IPS DF 19.7 (cell line): ENCODE measurements around the gene SEC14L1.

ENCODE experiments used
- DNase-seq: peaks from one replicate; pipeline ENCODE4 v3.0.0-alpha.2; 2013; ENCODE audit warnings: low read depth, low spot score

Gene SEC14L1

DNA sequence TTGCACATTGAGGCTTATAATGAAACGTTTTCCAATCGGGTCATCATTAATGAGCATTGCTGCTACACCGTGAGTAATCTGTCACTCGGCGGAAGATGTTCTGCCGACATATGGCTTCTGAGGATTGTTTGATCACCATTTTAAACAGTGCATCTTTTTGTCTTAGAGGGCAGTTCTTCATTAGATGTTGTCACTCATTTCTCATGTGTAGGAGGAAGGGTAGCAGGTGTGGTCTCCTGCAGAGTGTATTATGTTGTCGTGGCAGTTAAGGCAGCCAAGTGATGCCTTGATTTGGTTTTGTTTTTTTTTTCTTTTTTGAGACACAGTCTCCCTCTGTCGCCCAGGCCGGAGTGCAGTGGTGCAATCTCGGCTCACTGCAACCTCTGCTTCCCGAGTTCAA lies 50.5 kb downstream of the SEC14L1 start:
- DNase-seq = no peak

DNA sequence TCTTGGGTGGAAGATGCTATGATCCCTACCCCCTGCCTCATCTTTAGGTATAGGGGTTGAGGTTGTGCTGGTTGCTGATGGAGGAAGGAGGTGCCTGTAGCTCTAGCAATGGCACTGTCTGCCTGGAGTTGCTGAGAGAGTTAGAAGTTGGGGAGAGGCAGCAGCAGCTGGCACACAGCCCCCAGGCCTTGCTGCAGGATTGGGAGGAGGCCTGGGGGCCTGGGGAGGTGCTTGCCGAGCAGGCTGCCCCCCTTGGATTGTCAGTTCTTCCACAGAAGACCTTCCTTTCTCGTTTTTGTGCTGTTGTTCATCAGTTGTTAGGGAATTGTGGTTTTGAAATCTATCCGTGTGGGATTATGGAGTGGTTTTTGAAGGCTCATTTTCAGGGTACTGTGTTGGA lies 52.9 kb downstream of the SEC14L1 start:
- DNase-seq = no peak

DNA sequence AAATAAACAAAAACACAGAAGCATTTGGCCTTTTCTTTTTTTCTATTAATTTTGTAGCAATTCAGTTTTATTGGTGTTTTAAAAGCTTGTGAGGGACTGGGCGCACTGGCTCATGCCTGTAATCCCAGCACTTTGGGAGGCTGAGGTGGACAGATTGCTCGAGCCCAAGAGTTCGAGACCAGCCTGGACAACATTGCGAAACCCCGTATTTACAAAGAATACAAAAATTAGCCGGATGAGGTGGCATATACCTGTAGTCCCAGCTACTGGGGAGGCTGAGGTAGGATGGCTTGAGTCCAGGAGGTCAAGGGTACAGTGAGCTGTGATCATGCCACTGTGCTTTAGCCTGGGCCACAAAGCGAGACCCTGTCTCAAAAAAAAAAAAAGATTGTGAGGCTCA lies 53.4 kb downstream of the SEC14L1 start:
- DNase-seq = no peak

DNA sequence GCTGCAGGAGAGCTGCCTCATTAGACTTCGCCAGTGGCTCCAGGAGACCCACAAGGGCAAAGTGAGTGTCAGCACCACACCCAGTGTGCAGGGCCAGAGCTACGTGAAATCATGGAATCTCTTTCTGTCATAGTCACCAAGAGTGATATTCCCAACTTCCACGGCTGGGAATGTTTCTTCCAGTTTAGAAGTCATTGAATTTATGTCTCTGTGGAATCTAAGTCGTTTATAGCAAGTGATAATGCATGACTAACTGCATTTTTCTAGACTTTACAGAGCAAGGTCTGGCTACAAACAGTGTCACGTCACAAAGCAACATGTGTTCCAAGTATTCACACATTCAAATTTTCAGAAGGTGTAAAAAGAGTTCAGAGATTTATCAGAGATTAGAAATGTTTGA lies 55.5 kb downstream of the SEC14L1 start:
- no peak for DNase-seq

DNA sequence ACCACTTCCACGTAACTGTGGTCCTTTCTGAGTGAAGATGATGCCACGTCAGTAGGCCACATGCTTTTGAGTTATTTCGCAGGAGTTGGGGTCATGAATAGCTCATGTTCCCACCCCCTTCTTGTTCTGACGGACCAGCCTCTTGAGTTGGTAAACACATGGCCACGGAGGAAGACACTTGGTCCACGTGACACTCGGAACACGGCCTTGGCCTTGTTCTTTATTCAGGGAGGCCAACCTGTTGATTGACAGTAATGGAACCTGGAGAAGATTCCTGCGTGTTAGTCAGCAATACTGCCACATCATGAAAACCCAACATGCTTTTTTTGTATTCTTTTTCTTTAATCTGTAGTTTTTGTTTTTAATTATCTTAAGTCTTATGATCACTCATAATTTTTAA lies 56.3 kb downstream of the SEC14L1 start:
- DNase-seq = no peak

DNA sequence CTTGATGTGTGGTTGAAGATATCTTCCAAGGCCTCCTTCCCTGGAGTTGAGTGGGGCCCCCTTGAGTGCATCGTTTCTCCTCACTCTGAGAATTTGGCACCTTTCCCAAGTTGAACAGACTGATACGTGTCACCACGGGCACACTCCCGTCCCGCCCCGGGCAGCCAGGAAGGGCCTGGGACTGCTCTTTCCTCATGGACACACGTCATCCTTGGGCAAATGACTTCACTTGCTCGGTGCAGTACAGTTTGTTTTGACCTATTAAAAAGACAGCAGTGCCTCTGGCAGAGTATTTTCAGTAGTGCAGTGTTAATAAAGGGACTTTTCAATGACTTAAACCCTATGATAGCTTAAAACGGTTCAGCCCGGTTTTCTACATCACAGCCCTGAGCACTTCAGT lies 59.9 kb downstream of the SEC14L1 start:
- DNase-seq = no peak

DNA sequence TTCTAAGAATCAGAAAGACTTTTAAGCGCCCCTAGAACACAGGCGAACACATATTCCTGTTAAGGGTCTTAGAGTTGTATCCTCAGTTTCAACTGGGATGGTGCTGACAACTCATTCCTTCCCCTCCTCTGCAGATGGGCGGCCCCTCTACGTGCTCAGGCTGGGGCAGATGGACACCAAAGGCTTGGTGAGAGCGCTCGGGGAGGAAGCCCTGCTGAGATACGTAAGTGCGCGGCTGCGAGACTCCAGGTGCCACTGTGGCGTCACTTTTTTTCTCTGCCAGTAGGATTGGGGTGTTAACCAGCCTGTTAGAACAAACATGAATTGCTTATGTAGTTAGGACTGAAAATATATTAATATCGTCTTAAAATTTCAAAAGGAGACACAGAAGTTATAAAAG lies 62.7 kb downstream of the SEC14L1 start:
- DNase-seq = no peak

DNA sequence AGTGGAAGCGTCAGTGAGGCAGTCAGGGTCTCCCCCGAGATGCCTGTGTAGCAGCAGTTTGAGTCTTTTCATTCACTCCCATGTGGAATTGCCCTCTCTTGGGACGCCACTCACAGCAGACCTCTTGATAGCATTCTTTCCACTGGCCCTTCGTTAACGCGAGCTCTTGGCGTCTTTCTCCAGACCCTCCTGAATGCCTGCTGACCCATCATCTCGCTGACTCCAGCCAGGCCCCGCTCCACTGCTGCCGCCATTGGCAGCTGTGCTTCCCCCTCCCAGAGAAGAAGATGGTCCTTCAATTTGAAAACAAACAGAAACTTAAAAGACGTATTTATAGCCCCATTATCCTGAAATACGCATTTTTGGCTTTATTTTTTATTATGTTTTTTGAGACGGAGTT lies 63.1 kb downstream of the SEC14L1 start:
- no peak for DNase-seq

DNA sequence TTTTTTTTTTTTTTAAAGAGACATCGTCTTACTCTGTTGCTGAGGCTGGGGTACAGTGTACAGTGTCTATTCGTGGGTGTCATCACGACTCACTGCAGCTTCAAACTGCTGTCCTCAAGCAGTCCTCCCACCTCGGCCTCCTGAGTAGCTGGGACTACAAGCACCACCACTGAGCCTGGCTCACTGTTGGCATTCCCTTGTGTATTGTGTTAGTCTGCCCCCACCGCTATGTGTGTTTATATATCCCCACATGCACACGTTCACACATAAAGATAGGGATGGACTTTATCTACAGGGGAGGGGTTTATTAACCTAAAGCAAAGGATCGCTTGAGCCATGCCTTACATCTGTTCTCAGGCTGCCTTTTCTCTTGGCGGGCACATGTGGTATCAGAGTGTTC lies 63.8 kb downstream of the SEC14L1 start:
- DNase-seq = no peak

DNA sequence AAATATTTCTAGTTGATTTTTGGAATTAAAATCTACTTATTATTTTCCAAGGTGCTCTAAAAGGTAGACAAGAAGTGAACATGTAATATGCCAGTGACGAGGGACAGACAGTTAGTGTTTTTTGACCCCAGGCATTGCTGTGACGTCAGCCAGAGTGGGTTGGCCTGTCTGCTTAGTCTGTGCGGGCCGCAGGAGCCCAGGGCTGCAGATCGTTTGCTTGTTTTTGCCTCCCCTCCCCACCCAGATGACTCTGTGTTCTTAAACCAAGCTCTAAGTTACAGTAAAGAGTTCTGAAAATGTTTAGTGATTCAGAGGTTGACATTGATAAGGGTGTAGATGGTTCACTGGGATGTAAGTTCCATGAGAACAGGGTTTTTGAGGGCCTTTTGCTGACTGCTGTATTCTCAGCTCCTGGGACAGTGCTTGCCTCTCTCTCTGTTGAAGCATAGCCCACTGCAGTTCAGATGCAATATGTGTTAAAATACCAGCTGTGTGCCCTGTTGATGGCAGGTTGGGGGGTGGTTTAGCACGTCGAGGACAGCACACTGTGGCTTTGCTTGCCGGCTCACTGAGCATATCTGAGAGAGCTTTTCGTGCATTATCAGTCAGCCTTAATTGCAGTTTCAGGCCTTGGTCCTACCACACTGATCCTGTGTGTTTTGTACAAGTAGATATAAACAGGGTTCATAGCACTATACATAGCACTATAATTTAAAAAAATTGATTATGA lies 64.8 kb downstream of the SEC14L1 start:
- DNase-seq = no peak

DNA sequence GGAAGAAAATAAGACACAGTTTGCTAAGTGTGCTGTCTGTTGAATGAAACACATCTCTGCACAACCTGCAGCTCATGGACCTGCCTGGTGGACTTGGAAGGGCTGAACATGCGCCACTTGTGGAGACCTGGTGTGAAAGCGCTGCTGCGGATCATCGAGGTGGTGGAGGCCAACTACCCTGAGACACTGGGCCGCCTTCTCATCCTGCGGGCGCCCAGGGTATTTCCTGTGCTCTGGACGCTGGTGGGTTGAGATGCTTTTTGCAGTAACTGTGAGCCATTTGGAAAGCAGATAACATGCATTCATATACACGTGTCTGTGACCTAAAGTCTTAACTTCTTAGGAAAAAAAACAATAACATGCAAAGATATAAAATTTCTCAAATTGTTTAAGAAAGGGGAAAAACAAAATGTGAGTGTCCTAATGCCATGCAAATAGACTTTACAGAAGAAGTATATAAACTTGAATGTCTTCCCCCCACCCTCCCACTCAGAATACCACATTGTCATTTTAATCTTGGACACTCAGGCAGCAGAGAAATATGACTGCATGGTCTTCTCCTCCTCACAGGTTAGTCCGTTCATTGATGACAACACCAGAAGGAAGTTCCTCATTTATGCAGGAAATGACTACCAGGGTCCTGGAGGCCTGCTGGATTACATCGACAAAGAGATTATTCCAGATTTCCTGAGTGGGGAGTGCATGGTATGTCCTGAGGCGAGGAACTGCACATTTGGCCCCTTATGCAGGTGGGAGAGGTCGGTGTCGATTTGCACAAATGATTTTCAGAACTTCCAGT lies 65.6 kb downstream of the SEC14L1 start:
- DNase-seq = no peak

DNA sequence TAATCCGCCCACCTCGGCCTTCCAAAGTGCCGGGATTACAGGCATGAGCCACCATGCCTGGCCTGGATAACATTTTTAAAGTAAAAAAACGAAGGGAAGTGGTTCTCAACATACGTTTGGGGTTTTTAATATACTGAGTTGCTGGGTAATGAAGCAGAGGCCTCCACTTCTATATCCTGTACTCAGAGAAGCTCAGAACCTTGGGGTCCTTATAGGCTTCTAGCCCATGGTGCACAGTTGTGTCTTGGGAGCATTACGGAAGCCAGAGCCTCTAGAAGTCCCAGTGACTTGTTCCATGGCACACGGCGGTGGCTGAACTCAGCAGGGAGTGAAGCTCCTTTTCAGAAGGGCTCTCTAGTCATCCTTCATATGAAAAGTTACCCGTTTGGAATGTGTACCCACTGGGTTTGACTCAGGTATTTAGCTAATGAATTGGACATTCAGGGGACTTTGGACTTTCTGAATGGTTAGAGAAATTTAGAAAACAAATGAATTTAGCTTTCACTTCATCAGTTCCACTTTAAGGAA lies 67.0 kb downstream of the SEC14L1 start:
- no peak for DNase-seq

DNA sequence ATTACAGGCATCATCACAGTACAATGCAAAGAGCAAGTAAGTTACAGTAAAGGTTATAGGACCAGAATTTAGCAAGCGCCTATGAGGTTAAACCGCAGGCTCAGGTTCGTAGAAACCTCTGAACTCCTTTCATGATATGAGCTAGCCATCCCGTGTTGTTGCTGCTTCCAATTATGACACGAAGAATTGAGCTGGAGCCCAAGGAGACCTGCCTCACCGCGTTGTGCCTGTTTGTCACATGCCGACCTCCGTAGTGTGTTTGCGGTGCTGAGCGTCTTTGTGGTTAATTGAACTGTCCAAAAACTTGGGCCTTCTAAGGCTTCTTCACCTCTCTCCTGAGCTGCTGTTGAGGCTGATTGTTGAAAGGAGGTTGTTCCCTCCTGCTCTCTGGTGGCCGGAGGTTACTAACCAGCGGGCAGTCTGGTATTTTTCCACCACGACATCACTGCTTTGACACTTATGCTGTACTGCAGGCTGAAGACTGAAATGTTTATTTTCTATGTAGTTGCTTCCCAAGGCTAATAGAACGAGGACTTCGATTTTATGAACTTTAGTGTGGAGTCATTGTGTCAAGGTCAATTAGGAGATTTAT lies 67.5 kb downstream of the SEC14L1 start:
- no peak for DNase-seq

DNA sequence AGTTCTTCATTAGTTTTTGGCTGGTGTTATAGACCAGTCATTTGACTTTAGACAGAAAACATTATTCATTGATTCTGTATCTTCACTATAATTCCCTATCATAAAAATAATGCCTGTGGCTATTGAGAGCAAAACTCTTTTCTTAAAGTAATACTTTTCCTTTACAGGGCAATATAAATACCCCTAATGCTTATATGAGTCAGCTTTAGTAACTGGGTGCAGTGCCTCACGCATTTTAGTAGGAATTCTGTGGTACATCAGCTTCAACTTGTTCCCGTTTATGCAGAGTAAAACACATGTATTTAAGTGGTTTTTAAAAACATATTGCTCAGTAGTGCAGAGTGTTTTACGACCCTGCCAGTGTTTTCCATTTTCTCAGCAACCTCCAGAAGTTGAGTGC lies 68.1 kb downstream of the SEC14L1 start:
- no peak for DNase-seq

DNA sequence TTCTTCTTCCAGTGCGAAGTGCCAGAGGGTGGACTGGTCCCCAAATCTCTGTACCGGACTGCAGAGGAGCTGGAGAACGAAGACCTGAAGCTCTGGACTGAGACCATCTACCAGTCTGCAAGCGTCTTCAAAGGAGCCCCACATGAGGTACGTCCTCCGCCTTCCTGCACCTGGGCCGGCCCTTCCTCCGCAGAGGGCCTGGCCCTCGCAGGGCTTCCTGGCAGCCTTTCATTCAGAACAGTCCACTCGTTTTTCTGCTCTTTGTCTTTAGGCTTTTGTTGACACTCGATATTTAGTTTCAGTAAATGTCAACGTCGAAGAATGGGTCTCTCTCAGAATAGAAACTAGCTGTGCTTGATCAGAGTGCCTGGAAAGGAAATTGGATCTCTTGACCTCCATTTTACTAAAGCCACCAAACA lies 68.6 kb downstream of the SEC14L1 start:
- no peak for DNase-seq

DNA sequence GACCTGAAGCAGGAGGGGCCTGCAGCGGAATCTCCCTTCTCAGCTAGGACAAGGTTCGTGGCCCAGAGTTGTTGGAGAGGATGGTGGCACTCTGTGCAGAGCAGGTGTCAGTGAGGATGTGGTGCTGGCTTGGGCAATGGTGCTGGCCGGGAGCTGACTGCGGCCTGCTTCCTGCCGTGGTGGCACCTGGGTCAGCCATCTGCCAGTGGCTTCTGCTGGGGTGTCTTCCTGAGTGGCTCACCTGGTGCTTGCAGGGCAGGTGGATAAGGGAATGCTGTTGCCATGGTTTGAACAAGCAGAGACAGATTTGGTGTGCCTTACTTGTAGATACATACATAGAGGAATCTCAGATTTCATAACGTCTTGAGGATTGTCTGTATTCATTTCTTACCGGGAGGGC lies 69.6 kb downstream of the SEC14L1 start:
- no peak for DNase-seq

DNA sequence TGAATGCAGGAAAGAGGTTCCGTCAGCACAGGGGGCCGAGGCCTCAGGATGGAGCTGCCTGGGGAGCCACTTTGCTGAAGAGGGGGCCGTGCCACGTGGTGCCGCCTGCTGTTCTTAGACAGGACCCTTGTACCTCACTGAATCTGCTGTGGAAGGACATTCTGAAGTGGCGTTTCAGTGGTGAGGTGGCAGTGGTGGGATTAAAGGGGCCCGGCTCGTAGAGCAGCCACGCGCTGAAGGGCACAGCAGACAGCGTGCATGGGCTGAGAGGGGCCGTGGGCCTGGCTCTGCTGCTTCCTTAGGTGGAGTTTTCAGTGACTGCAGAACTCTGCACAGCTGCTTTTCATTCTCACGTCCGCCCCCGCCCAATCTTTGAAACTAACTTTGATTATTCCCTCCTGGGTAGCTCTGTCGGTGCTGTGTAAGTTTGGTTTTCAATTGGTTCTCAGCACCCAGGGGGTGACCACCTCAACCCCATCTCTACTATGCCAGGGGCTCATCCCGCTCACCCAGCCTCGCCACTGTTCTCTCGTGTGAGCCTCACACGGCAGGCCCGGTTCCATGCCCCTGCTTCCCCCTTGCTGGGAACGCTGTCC lies 70.3 kb downstream of the SEC14L1 start:
- no peak for DNase-seq

DNA sequence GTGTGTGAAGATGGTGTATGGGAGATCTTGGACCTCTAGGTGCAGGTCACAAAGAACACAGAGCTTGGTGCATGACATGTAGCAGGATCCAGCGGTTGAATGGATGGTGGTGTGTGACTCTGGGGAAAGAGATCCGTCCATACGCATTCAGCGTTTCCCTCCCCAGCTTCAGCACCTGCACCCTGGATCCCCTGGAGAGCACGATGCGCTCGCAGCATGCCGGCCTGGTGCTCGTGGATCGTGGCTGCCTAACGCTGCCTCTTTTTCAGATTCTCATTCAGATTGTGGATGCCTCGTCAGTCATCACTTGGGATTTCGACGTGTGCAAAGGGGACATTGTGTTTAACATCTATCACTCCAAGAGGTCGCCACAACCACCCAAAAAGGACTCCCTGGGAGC lies 70.9 kb downstream of the SEC14L1 start:
- DNase-seq = no peak

DNA sequence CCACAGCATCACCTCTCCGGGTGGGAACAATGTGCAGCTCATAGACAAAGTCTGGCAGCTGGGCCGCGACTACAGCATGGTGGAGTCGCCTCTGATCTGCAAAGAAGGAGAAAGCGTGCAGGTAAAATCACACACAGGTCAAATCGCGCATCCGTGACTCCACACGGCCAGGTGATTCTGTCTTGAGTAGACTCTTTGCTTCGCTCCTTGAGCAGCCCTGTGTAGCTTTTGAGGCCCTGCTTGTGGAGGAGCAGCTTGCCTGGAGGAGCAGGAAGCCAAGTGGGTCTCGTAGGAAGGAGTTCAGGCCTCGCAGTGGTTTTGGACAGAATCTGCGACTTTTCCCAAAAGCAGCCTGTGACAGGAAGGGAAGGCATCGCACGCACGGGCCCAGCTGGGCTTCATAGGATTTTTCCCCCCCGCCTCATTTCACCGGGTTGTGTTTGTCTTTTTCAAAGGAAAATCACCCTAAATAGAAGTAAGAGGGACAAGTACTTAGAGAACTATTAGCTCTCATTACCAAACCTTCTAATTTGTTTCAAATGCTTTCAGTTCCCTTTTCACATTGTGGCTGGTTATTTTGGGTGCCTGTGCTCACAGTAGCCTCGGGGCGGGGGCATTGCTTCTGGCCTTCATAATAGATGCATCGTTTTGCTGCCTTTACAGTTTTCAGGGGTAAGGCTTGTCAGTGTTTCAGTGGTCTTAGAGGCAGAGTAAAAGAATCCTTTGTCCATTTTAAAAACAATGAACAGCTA lies 71.5 kb downstream of the SEC14L1 start:
- no peak for DNase-seq

DNA sequence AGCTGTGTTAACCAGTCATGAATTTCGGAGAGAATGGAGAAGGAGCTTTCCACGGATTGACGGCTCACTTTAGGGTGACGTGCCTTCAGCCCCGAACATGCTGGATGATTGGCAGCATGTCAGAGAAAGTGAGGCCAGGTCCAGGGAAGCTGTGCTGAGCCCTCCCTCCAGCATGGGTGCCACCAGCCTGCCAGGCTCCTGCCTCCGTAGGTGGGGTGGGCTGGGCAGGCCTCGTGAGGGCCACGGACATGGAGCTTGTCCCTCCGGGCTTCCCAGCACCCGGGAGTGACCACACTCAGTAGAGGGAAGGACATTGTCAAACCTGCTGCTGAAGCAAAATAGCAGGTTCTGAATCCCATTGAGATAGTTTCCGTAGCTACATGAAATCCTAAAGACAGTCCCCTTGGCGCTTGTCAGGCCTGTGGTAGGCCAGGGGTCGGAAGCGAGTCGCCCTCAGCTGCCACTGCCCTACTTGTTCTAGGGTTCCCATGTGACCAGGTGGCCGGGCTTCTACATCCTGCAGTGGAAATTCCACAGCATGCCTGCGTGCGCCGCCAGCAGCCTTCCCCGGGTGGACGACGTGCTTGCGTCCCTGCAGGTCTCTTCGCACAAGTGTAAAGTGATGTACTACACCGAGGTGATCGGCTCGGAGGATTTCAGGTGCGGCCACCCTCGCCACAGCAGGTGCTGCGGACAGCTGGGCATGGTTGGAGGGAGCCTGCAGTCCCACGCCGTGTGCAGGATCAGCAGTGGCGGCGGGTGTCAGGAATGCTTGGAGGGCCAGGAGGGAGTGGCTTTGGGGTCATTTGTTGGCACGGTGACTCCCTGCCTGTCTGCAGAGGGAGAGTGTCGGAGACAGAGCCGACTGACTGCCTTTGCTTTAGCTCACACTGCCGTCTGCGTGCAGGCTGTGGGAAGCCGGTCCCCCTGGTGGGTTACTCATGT lies 72.3 kb downstream of the SEC14L1 start:
- no peak for DNase-seq

DNA sequence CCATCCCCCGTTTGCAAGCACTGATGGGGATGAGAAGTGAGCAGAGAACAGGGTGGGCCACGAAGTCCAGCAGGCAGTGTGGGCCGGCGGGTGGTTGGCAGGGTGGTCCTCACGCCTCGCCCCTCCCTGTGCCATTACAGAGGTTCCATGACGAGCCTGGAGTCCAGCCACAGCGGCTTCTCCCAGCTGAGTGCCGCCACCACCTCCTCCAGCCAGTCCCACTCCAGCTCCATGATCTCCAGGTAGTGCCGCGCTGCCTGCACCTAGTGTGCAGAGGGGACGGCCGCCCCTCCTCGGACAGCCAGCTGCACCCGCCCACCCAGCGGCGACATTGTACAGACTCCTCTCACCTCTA lies 73.0 kb downstream of the SEC14L1 start:
- DNase-seq = no peak
